Dedifferentiated amniotic fluid mesenchymal stem cell (primary cell): ENCODE data around the gene CERS1.

Source experiments
- DNase-seq: peaks from one replicate; pipeline ENCODE4 v3.0.0-alpha.2; 2016; ENCODE audit errors: extremely low spot score

The CERS1 gene

GRCh38 chr19:18898607-18899408 lies 2.9 kb upstream of the CERS1 start:
- no peak for DNase-seq

GRCh38 chr19:18898081-18898606 lies 2.2 kb upstream of the CERS1 start:
- DNase-seq = no peak

GRCh38 chr19:18897094-18898029 lies 1.4 kb upstream of the CERS1 start:
- DNase-seq = no peak

- no peak for DNase-seq
Observed at GRCh38 chr19:18896421-18896841, 473 bp upstream of the CERS1 start.

GRCh38 chr19:18895038-18895823 lies 727 bp downstream of the CERS1 start:
- DNase-seq = peak; percentile 17

- DNase-seq = no peak
Observed at GRCh38 chr19:18894254-18895037, 1.5 kb downstream of the CERS1 start.

GRCh38 chr19:18893587-18894253 lies 2.2 kb downstream of the CERS1 start:
- no peak for DNase-seq

- no peak for DNase-seq
Observed at GRCh38 chr19:18889949-18890745, 5.8 kb downstream of the CERS1 start.

- no peak for DNase-seq
Observed at GRCh38 chr19:18886972-18887371, 9.0 kb downstream of the CERS1 start.

GRCh38 chr19:18883526-18884304 lies 12.2 kb downstream of the CERS1 start:
- no peak for DNase-seq

- DNase-seq = no peak
Observed at GRCh38 chr19:18881491-18881890, 14.5 kb downstream of the CERS1 start.

- no peak for DNase-seq
Observed at GRCh38 chr19:18879579-18880373, 16.2 kb downstream of the CERS1 start.

- DNase-seq = no peak
Observed at GRCh38 chr19:18878858-18879578, 16.9 kb downstream of the CERS1 start.

- no peak for DNase-seq
Observed at GRCh38 chr19:18878058-18878797, 17.7 kb downstream of the CERS1 start.

GRCh38 chr19:18876865-18877264 lies 19.1 kb downstream of the CERS1 start:
- DNase-seq = no peak

GRCh38 chr19:18875726-18876125 lies 20.2 kb downstream of the CERS1 start:
- peak; percentile 31 for DNase-seq
